DMS153 treated with DMSO at 0.1 percent for 48 hours (cell line): ENCODE measurements around the gene DOCK11.
"Not testable (repeated sequence)": the region's sequence is repeated elsewhere in the genome, so short reads cannot be mapped to it uniquely, and the experiment has no call there.

Experiments
- DNase-seq: peaks from one replicate; lab custom pipeline; 2025; ENCODE audit not compliant: unreplicated experiment; lab: John Stamatoyannopoulos, UW

Gene DOCK11

DNA sequence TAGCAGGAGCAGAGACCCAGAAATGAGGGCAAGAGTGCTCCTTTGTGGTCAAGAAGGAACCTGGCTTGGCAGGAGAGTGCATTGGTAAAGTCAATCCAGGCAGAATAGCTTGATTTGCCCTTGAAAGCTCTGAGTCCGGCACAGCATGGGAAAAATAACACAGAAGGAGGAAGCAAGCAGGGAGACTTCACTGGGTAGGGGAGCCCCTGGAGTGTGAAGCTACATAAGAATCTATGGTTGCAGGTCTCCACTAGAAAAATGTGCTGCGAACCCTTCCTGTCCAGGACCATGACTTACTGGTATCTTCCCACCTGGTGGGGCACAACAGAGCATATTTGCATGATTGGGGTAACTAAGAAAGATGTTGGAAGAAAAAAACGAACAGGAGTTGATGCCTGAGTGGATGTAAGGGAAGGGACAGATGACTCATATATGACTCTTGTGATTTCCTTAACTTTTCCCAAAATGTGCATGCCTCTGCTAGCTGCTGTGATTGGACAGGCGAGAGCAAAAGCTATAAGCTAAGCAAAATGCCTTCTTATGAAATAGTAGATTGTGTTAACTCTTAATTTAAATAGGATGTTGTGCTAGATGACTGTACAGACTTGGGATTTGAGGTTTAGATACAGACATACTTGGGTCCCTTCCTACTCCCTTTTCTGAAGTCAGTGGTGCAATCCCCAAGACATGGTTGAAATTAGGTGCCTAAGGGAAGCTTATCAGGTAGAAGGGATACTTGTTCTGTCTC, 235.1 kb downstream of the DOCK11 start:
- DNase-seq: no peak

DNA sequence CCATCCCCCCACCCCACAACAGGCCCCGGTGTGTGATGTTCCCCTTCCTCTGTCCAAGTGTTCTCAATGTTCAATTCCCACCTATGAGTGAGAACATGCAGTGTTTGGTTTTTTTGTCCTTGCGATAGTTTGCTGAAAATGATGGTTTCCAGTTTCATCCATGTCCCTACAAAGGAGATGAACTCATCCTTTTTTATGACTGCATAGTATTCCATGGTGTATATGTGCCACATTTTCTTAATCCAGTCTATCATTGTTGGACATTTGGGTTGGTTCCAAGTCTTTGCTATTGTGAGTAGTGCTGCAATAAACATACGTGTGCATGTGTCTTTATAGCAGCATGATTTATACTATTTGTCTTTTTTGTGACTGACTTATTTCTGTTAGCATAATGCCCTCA, 236.9 kb downstream of the DOCK11 start:
- not testable (repeated sequence) for DNase-seq

- no peak for DNase-seq
These were observed 239.3 kb downstream of the DOCK11 start for GRCh38 chrX:118734909-118735308.
